Stomach (tissue), 4 donors: Measurements from ENCODE around the gene SPEF1.

ENCODE experiments used
- EP300 ChIP-seq: sonication (generic); formaldehyde crosslinking; IDR thresholded peaks from one replicate; pipeline ENCODE4 v1.6.1; 2017; ENCODE audit warnings: antibody characterized with exemption
- POLR2AphosphoS5 ChIP-seq, 3 donors: sonication (generic); formaldehyde crosslinking; IDR thresholded peaks; one replicate each; pipeline ENCODE4 v1.6.1; 2016; ENCODE audit warnings: antibody characterized with exemption in 3 of 3
- TF ChIP-seq, protein P1 (sequence below), 7 experiments: fragments of 450-650 bp in 4 of 7; fragments of 200-600 bp in 3 of 7; sonication (generic) in 3 of 7; IDR thresholded peaks; one replicate each; pipeline ENCODE4 v1.5.1; 2016 to 2019; ENCODE audit warnings: antibody characterized with exemption in 7 of 7, control low read depth in 2 of 7, mild to moderate bottlenecking in 1 of 7

- TF ChIP-seq, protein P1, sequence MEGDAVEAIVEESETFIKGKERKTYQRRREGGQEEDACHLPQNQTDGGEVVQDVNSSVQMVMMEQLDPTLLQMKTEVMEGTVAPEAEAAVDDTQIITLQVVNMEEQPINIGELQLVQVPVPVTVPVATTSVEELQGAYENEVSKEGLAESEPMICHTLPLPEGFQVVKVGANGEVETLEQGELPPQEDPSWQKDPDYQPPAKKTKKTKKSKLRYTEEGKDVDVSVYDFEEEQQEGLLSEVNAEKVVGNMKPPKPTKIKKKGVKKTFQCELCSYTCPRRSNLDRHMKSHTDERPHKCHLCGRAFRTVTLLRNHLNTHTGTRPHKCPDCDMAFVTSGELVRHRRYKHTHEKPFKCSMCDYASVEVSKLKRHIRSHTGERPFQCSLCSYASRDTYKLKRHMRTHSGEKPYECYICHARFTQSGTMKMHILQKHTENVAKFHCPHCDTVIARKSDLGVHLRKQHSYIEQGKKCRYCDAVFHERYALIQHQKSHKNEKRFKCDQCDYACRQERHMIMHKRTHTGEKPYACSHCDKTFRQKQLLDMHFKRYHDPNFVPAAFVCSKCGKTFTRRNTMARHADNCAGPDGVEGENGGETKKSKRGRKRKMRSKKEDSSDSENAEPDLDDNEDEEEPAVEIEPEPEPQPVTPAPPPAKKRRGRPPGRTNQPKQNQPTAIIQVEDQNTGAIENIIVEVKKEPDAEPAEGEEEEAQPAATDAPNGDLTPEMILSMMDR (IDR thresholded peaks at IDR 0.05) = peak in 6 of 7 experiments; percentile 75 to 100 (median 98)
- peak; percentile 72 to 95 (median 85) for TF ChIP-seq POLR2AphosphoS5 (IDR thresholded peaks at IDR 0.05)
- no peak for TF ChIP-seq EP300
Measured at GRCh38 chr20:3820048-3820900, 39.0 kb upstream of the SPEF1 start, which contains the start of gene AP5S1.
